Adipocyte (in vitro differentiated cells): ENCODE results near the gene DCXR.

Experiments used
- DNase-seq: peaks from one replicate; pipeline ENCODE4 v3.0.0-alpha.2; 2015; ENCODE audit warnings: low read depth
- H3K27me3 ChIP-seq: replicated peaks from 2 replicates; pipeline ENCODE4 v1.7.0; 2013; ENCODE audit warnings: mild to moderate bottlenecking, low read length, moderate library complexity; ENCODE audit not compliant: control insufficient read depth, insufficient read depth
- H3K36me3 ChIP-seq: 2 replicates; pipeline ENCODE4 v1.7.0; 2013; ENCODE audit warnings: low read length, mild to moderate bottlenecking, moderate library complexity; ENCODE audit not compliant: control insufficient read depth, insufficient read depth, severe bottlenecking
- H3K4me1 ChIP-seq: 2 replicates; pipeline ENCODE4 v1.7.0; 2013; ENCODE audit warnings: mild to moderate bottlenecking, low read length, moderate library complexity; ENCODE audit not compliant: control insufficient read depth, insufficient read depth
- H3K4me3 ChIP-seq: 2 replicates; pipeline ENCODE4 v1.7.0; 2013; ENCODE audit warnings: mild to moderate bottlenecking, low read length, moderate library complexity
- H3K9ac ChIP-seq: 2 replicates; pipeline ENCODE4 v1.7.0; 2013; ENCODE audit warnings: mild to moderate bottlenecking, low read length, moderate library complexity
- H3K9me3 ChIP-seq: 2 replicates; pipeline ENCODE4 v1.7.0; 2013; ENCODE audit warnings: mild to moderate bottlenecking, low read length, moderate library complexity; ENCODE audit not compliant: control insufficient read depth

DCXR gene

GRCh38 chr17:82017612-82018151, 19.8 kb downstream of the DCXR start:
- H3K9me3 ChIP-seq: no peaks in the 10 kb centered on the region
- H3K9ac ChIP-seq: no peak overlapping the region
- no peak for DNase-seq
- no peaks in the 10 kb centered on the region for H3K36me3 ChIP-seq
- no peak overlapping the region for H3K4me3 ChIP-seq
- peaks cover 11% of the 10 kb centered on the region for H3K4me1 ChIP-seq
- H3K27me3 ChIP-seq: no peaks in the 10 kb centered on the region

GRCh38 chr17:82016875-82017459, 20.5 kb downstream of the DCXR start:
- H3K9ac ChIP-seq: no peak overlapping the region
- peaks cover 8% of the 10 kb centered on the region for H3K4me1 ChIP-seq
- DNase-seq: no peak
- no peaks in the 10 kb centered on the region for H3K27me3 ChIP-seq
- H3K4me3 ChIP-seq: no peak overlapping the region
- no peaks in the 10 kb centered on the region for H3K9me3 ChIP-seq
- H3K36me3 ChIP-seq: no peaks in the 10 kb centered on the region

GRCh38 chr17:82016061-82016874, 21.2 kb downstream of the DCXR start:
- Histone ChIP-seq H3K4me3 (no peak overlapping the region), H3K4me1 (peaks cover under 1% of the 10 kb centered on the region), H3K36me3 (peaks cover 4% of the 10 kb centered on the region), H3K27me3 (no peaks in the 10 kb centered on the region), H3K9ac (no peak overlapping the region), H3K9me3 (no peaks in the 10 kb centered on the region)
- DNase-seq: no peak

- Histone ChIP-seq H3K36me3 (peaks cover 4% of the 10 kb centered on the region), H3K9me3 (no peaks in the 10 kb centered on the region), H3K27me3 (no peaks in the 10 kb centered on the region), H3K9ac (no peak overlapping the region), H3K4me1 (no peaks in the 10 kb centered on the region), H3K4me3 (no peak overlapping the region)
- no peak for DNase-seq
Observed at GRCh38 chr17:82015311-82015971, 22.1 kb downstream of the DCXR start.

- no peaks in the 10 kb centered on the region for H3K27me3 ChIP-seq
- DNase-seq: no peak
- peaks cover 4% of the 10 kb centered on the region for H3K36me3 ChIP-seq
- no peak overlapping the region for H3K4me3 ChIP-seq
- no peaks in the 10 kb centered on the region for H3K4me1 ChIP-seq
- no peaks in the 10 kb centered on the region for H3K9me3 ChIP-seq
- H3K9ac ChIP-seq: no peak overlapping the region
Observed at GRCh38 chr17:82014971-82015310, 22.6 kb downstream of the DCXR start.

- Histone ChIP-seq H3K4me3 (no peak overlapping the region), H3K27me3 (no peaks in the 10 kb centered on the region), H3K36me3 (peaks cover 4% of the 10 kb centered on the region), H3K4me1 (no peaks in the 10 kb centered on the region), H3K9me3 (no peaks in the 10 kb centered on the region), H3K9ac (no peak overlapping the region)
- no peak for DNase-seq
Observed at GRCh38 chr17:82014432-82014831, 23.1 kb downstream of the DCXR start.

- no peak for DNase-seq
- H3K4me3 ChIP-seq: no peak overlapping the region
Observed at GRCh38 chr17:82013772-82014321, 23.6 kb downstream of the DCXR start.

GRCh38 chr17:82013341-82013740, 24.2 kb downstream of the DCXR start:
- DNase-seq: no peak
- Histone ChIP-seq H3K4me3 (no peak overlapping the region), H3K36me3 (peaks cover 4% of the 10 kb centered on the region), H3K9ac (no peak overlapping the region), H3K9me3 (no peaks in the 10 kb centered on the region), H3K27me3 (no peaks in the 10 kb centered on the region), H3K4me1 (no peaks in the 10 kb centered on the region)

More at GRCh38 chr17:82013772-82014321, 23.6 kb downstream of the DCXR start:
- Histone ChIP-seq H3K9ac (no peak overlapping the region), H3K36me3 (peaks cover 4% of the 10 kb centered on the region), H3K27me3 (no peaks in the 10 kb centered on the region), H3K4me1 (no peaks in the 10 kb centered on the region), H3K9me3 (no peaks in the 10 kb centered on the region)

GRCh38 chr17:82012640-82013295, 24.7 kb downstream of the DCXR start:
- no peak overlapping the region for H3K4me3 ChIP-seq
- H3K27me3 ChIP-seq: no peaks in the 10 kb centered on the region
- no peak for DNase-seq
- no peak overlapping the region for H3K9ac ChIP-seq
- no peaks in the 10 kb centered on the region for H3K9me3 ChIP-seq
- H3K36me3 ChIP-seq: peaks cover 4% of the 10 kb centered on the region
- H3K4me1 ChIP-seq: no peaks in the 10 kb centered on the region

- H3K27me3 ChIP-seq: no peaks in the 10 kb centered on the region
- H3K4me3 ChIP-seq: no peak overlapping the region
- DNase-seq: no peak
- H3K4me1 ChIP-seq: no peaks in the 10 kb centered on the region
- H3K36me3 ChIP-seq: peaks cover 4% of the 10 kb centered on the region
- H3K9ac ChIP-seq: no peak overlapping the region
- H3K9me3 ChIP-seq: no peaks in the 10 kb centered on the region
Observed at GRCh38 chr17:82012261-82012639, 25.2 kb downstream of the DCXR start.
